ENCODE results near the gene MET.
"Not testable (repeated sequence)": the region's sequence is repeated elsewhere in the genome, so short reads cannot be mapped to it uniquely, and the experiment has no call there.

Gene MET

DNA sequence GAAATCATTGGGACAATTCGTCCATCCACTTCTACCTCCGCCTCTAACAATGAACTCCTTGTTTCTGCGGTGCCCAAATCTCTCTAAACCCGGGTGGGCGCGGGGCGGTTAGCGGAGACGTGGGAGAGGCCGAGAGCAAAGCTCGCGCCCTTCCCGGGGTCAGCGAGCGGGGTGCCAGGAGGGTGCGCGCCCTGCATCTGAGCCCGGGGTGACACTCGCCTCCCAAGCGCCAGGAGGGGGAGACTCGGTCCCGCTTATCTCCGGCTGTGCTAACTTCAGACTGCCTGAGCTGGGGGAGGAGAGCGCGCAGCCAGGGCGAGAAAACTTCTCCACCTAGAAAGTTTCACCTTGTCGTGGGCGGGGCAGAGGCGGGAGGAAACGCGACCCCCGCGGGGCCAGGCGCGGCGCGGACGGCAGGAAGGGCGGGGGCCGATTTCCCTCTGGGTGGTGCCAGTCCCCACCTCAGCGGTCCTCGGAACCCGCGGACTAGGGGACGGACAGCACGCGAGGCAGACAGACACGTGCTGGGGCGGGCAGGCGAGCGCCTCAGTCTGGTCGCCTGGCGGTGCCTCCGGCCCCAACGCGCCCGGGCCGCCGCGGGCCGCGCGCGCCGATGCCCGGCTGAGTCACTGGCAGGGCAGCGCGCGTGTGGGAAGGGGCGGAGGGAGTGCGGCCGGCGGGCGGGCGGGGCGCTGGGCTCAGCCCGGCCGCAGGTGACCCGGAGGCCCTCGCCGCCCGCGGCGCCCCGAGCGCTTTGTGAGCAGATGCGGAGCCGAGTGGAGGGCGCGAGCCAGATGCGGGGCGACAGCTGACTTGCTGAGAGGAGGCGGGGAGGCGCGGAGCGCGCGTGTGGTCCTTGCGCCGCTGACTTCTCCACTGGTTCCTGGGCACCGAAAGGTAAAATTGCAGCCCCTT lies at the start of gene MET:
MET (plus strand) TSS at position 516 of the 915 bp plus-strand sequence. CDS start 26,889 bp downstream, outside the sequence.
- peak; percentile 81 for DNase-seq

DNA sequence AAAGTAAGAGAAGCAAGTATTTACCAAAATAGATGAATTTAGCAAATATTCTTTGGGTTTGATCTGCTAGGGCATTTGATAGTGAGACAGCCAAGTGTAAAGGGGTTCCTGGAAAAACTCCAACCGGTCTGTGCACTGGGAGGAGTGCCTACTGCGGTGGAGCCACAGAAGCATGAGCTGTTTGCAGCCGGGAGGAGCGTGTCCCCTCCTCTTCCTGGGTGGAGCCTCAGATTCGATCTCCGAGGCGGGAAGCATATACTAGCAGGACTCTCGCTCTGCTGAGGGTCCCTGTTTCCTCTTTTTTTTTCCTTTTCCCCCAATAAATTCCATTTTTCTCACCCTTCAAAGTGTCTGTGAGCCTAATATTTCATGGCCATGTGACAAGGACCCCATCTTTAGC lies 45.1 kb upstream of the MET start:
- DNase-seq: no peak

DNA sequence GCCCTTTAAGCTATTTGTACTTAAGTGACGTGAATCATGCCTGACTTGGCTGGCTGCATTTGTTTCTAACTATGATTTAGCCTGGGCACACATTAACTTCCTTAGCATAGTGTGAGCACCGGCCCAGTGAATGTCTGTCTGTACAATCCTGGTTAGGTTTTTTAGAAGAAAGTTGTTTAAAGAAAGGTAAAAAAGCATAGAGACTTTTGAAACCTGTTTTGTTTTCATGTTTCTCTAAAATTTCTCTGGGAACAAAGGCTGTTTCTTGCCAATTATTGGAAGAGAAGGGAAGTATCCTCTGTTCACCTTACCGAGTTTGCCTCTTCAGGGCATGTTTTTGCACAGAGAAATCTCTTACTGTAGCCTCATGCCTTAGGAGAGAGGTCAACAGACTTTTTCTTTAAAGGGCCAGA lies 42.9 kb upstream of the MET start:
- no peak for DNase-seq

DNA sequence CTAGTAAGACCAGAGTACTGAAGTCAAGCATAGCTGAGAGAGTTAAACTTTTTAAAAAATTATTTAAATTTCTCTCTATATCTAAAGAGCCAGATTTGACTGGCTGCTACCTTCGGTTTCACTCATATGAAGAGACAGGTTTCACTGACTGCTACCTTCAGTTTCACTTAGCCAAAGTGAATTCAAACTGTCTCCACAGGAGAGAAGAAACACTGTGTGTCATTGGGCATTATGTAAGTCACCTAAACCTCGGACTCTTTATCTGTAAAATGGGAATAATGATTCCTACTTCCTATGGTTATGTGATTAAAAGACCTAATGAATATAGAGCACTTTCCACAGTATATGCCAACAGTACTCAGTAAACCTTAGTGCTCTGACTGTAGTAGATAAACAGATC lies 41.6 kb upstream of the MET start:
- no peak for DNase-seq

DNA sequence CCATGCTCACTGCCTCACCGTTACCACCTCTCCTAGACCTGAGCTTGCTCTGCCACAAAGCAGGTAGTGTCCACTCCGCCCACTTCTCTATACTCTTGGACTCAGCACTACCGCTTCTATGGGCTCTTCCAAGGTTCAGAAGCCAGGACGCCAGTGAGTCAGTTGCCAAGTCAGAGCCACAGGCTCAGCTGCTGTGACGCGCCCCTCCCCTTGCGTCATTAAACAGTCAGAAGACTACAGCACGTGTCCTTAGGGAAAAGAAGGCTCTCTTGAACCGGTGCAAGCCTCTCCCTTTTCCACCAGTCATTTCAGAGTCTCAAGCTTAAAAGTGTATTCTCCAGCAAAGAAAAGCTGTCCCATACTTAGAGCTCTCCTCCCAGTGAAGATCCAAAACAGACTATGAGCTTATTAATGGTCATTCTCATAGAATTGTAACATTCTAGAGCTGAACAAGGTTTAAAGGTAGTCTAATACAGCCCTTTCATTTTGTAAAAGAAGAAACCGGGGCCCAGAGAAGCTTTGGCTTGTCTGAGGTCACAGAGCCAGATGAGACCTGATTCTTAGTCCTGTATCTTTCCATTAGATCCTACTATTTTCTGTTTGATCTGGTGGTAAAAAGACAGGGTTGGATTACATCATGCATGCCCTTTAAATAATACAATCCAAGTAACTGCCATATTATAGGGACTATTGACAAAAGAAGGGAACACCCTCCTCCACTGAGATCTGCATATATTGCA lies 40.9 kb upstream of the MET start:
- DNase-seq: no peak

DNA sequence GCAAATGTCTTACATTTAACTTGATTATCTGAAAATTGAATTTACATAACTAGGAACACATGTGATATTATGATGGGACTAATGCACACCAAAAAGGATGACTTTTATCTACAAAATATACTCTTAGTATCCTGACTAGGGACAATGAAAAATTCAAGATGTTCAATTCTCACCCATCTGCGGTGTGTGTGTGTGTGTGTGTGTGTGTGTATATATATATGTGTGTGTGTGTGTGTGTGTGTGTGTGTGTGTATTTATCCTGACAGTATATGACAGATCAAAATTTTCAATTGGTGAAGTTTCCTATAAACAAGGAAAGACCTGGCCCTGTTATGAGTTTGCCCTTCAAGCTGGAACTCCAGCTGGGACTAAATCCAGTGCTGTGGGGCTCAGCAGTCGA lies 40.3 kb upstream of the MET start:
- no peak for DNase-seq

DNA sequence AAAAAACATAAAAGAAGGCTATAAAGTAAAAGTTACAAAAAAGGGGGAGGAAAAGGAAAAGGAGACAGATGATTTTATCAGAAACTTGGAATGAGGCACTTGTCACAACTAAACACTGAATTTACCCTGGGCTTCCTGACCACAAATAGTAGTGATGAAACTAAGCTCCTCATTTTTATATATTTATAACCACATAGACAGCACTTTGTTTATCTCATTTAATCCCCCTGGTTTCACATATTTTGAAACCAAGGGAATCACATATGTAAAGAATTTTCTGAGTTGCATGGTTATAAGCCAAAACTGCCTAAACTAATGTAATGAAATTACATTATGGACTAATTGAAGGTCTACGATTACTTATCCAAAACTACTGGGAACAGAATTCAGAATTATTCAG lies 39.6 kb upstream of the MET start:
- no peak for DNase-seq

DNA sequence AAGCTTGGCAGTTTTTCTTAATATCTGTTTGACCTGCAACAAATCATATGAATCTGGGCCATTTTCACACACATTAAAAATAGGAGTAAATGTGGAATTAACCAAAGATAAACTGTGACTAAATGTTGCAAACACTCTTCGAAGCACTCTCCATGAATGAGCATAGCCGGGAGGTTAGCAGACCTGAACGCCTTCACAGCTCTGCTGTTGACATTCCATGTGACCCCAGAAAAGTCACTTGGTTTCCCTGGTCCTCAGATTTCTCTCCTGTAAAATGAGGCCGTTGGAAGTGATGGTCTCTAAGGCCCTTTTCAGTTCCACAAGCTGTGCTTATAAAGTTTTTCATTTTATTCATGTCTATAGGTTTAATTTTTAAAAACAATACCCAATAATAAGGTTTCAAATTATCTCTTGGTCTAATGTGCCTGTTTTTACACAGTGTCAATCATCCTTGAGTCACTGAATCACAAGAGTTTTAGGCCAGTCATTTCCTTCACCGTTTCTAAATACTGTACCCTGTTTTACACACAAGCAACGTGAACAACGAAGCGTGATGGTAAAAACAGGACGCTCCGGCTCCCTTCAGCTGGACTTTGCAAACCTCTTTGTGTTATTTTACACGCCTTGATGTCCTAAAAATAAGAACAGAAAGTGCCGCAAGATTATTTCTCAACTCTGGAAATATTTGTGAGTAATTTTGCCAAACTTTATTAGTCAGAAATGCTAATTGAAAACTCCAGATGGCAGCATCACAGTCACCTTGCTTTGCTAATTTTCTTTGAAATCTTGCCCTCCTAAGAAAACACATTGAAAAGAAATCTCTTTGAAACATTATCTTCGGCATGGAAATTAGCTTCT lies 38.6 kb upstream of the MET start:
- DNase-seq: no peak

DNA sequence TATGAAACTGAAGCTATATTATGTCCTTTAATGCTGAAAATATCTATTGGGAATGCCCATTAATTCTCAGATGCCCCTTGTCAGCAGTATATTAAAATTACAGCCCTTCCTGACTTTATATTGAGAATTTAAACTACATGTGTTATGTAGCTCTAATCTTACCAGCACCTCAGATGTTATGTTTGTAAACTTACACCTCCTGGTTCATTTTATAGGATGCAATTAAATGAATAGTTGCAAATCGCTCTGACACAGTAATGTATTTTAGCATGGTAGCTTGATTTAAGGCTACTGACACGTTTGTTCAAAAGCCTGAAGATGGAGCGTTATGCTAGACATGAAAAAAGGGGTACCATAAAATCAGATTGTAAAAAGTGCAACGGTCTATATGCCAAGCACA lies 35.0 kb upstream of the MET start:
- no peak for DNase-seq

DNA sequence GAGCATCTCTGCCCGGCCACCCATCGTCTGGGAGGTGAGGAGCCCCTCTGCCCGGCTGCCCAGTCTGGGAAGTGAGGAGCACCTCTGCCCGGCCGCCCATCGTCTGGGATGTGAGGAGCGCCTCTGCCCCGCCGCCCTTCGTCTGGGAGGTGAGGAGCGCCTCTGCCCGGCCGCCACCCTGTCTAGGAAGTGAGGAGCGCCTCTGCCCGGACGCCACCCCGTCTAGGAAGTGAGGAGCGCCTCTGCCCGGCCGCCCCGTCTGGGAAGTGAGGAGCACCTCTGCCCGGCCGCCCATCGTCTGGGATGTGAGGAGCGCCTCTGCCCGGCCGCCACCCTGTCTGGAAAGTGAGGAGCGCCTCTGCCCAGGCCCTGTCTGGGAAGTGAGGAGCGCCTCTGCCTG lies 33.4 kb upstream of the MET start:
- DNase-seq: not testable (repeated sequence)

DNA sequence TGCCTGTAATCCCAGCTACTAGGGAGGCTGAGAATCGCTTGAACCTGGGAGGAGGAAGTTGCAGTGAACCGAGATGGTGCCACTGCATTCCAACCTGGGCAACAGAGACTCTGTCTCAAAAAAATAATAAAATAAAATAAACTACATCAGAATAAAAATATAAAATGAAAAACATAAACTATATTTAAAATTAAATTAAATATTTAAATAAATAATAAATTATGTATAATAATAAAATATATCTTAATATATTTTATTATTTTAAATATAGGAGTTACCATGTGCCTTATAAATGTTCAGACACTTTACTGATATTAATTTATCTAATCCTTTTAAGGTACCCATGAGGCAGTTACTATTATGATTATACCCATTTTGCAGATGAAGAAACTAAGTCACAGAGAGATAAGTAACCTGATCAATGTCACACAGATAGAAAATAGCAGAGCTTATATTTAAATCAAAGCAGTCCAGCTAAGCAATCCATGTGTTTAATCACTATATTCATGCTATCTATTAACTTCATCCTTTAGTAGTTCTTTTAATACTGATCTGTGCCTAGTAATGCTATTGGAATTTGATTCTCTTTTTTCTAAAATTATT lies 30.3 kb upstream of the MET start:
- DNase-seq: no peak

DNA sequence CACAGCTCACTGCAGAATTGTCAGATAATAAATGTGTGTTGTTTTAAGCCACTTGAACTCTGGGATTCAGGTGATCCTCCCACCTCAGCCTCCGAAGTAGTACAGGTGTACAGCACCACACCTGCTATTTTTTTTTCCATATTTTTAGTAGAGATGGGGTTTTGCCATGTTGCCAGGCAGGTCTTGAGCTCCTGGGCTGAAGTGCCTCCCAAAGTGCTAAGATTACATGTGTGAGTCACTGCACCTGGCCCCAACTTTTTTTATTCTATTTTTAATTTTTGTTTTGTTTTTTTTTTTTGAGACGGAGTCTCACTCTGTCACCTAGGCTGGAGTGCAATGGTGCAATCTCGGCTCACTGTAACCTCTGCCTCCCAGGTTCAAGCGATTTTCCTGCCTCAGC lies 28.8 kb upstream of the MET start:
- DNase-seq: not testable (repeated sequence)

DNA sequence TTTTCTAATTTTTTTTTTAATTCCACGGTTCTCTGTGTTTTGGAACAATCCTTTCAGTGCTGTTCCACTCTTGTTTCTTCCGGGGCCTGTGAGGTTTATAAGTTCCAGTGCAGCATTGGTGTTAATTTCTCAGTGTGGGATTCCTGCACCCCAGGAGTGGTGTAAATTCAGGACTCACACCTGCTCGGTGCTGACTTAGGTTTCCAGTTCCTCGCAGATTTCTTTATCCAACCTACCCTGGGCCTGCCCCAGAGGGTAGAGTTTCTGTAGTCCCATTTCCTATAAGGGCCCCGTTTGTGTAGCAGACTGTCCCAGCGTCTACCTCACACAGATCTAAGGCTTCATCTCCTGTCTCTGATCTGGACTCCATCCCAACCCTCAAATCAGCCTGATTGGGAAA lies 27.4 kb upstream of the MET start:
- DNase-seq: no peak

DNA sequence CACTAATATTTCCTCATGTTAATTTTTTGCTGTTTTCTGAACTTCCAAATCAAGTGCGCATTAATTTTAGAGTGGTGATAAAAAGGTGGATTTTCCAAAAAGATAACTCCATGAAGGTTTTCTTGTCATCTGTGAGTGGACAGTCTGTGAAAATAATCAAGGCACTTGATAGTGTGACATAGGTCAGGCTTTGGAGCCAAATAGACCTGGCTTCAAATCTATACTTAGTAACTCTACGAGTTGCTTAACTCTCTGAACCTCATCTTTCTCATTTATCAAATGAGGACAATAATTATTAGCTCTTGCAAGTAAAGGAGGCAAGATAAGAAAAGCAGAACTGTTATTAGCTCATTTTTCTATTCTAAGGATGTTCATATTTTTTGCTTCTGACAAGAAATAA lies 24.7 kb upstream of the MET start:
- no peak for DNase-seq

DNA sequence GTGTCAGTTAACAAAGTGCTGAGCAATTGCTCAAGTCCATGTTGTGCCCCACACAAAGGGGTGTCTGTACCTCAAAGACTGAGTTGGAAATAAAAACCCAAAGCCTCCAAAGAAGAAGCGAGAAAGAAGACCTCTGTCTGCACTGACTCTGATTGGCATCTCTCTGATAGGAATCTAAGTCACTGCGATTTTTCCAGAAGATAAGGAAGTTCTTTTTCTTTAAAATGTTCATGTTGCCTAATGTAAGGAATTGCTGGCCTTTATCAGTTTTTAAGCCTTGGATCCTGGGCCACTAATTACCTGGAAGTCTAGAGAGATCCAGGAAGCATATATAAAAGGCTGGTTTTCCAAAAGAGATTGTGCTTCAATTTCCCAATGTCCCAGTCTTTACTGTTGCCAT lies 24.1 kb upstream of the MET start:
- no peak for DNase-seq

DNA sequence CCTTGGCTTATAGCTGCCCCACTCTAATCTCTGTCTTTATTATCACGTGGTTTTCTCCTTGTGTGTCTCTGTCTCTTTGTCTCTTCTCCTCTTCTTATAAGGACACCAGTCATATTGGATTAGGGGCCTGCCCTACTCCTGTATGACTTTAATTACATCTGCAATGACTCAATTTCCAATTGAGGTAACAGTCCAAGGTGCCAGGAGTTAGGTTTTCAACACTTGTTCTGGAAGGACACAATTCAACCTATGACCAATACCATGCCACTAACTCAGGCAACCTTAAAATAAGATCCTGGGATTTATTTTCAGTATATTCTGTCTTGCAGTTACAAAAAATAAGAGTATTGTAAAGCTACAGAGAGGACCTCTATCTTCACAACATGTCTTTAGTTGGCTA lies 21.6 kb upstream of the MET start:
- DNase-seq: no peak

DNA sequence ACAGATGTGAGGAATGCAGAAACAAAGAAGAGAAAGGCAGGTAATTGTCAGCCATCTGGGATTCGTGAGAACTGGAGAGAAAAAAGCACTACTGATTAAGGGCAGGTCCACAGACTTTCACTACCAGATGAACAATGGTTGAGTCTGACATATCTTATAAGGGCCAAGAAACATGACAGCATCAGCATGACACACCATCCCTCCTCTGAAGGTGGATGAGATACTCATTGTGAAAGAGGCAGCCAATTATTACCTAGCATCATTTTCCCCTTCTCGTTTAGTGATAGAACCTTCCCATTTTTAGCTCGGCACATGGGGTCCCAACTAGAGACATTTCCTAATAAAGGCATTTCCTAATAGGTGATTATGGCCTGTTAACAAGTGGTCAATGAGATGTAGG lies 19.2 kb upstream of the MET start:
- DNase-seq: no peak

DNA sequence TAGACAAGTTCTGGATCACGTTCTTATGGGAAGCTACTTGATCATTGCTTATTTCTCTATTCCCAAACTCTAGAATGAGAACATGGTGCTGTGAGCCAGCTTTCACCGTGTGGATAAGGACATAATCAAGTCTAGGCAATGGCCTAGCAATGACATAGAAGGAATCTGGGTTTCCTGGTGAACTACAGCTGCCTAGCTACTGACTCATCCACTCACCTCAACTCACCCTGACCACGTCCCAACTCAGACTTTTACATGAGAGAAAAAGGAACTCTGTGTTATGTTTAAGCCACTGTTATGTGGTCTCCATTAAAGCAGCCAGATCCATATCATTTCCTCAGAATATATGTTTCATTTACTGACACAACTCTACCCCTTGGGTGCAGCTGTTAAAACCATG lies 18.8 kb upstream of the MET start:
- DNase-seq: no peak

DNA sequence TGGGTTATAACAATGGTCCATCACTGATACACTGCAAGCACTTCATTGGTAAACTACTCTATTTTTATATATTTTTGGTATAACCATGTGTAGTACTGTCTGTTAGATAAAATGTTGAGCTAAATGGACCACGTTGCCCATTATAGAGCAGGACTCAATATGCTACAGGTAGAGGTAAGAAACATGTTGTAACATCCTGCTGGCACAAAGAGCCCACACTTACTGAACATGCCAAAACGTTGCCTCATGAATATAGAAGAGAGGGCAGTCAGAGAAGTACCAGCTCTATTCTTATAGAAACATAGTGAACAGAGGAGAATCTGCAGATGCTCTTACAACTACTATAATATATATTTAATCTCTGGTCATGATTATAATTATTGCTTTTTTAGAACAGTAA lies 18.4 kb upstream of the MET start:
- DNase-seq: no peak

DNA sequence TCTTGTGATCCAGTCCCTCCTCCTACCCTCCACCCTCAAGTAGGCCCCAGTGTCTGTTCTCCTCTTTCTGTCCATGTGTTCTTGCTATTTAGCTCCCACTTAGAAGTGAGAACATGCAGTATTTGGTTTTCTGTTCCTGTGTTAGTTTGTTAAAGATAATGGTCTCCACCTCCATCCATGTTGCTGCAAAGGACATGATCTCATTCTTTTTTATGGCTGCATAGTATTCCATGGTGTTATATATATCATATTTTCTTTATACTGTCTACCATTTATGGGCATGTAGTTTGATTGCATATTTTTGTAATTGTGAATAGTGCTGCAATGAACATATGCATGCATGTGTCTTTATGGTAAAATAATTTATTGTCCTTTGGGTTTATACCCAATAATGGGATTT lies 12.7 kb upstream of the MET start:
- not testable (repeated sequence) for DNase-seq

DNA sequence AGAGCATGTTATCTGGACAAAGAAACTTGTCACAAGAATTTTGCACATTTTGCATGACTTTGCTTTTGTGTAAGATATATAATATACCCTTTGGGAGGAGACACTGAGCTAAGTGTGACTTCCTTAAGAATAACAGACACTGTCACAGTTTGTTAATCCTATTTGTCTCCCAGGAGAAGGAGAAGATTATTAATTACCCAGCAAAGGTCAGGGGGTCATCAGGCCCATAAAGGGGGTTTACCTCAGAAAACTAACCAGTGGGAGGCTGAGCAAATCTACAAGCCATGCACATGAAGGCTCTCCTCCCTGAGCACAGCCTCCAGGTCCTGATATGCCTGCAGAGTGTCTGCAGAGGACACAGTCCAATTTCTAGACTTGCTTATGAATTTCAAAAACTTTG lies 10.1 kb upstream of the MET start:
- DNase-seq: no peak

DNA sequence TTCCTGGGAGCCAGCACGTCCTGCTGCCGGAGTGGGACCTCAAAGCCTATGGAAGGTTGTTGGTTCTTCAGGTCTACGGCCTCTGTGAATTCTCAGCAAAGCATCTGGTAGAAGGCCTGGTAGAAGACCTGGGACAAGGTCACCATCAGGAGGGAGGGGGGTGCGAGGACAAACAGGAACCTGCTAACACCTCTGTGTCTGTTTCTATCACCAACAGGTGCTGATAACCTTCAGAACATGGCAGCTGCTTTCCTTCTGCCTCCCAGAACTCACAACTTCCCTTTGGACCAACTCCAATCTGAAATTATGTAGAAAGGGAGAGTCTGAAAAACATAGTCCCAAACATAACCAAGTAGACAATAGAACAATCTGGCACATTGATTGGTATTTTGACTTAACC lies 8.3 kb upstream of the MET start:
- no peak for DNase-seq

All from right forelimb (tissue), 1 donor.